Mesenchymal stem cell (in vitro differentiated cells and primary cell): ENCODE results near the gene ACTN4.
"Not testable (repeated sequence)": the region's sequence is repeated elsewhere in the genome, so short reads cannot be mapped to it uniquely, and the experiment has no call there.

Experiments used
- DNase-seq: peaks from one replicate; pipeline ENCODE4 v3.0.0-alpha.2; 2013
- H2AFZ ChIP-seq: one replicate; pipeline ENCODE4 v1.6.1; 2013; ENCODE audit warnings: low read depth, mild to moderate bottlenecking, control low read depth, inconsistent platforms, low read length, moderate library complexity
- H2AK5ac ChIP-seq: 2 replicates; pipeline ENCODE4 v1.6.1; 2013; ENCODE audit warnings: low read length, moderate library complexity, mild to moderate bottlenecking, inconsistent platforms; ENCODE audit not compliant: severe bottlenecking
- H2BK120ac ChIP-seq: one replicate; pipeline ENCODE4 v1.6.1; 2013; ENCODE audit warnings: low read depth, mild to moderate bottlenecking, inconsistent platforms, low read length, moderate library complexity
- H2BK12ac ChIP-seq, 2 experiments: one replicate each; pipeline ENCODE4 v1.6.1; 2013; ENCODE audit warnings: inconsistent platforms in 2 of 2, low read length in 2 of 2, mild to moderate bottlenecking in 2 of 2, moderate library complexity in 2 of 2, control low read depth in 1 of 2
- H2BK15ac ChIP-seq: one replicate; pipeline ENCODE4 v1.6.1; 2013; ENCODE audit warnings: mild to moderate bottlenecking, low read depth, inconsistent platforms; ENCODE audit not compliant: poor library complexity, severe bottlenecking
- H2BK5ac ChIP-seq: 2 replicates; pipeline ENCODE4 v1.6.1; 2013; ENCODE audit warnings: low read depth, mild to moderate bottlenecking, low read length, control low read depth, inconsistent platforms; ENCODE audit not compliant: poor library complexity, severe bottlenecking
- H3K14ac ChIP-seq, 2 experiments: one replicate each; pipeline ENCODE4 v1.6.1; 2013; ENCODE audit warnings: inconsistent platforms in 2 of 2, low read length in 2 of 2, control low read depth in 1 of 2, mild to moderate bottlenecking in 1 of 2, moderate library complexity in 1 of 2
- H3K18ac ChIP-seq, 2 experiments: one replicate each; pipeline ENCODE4 v1.6.1; 2013; ENCODE audit warnings: inconsistent platforms in 2 of 2, low read length in 2 of 2, control low read depth in 1 of 2, low read depth in 1 of 2, mild to moderate bottlenecking in 1 of 2
- H3K23ac ChIP-seq, 2 experiments: one replicate each; pipeline ENCODE4 v1.6.1; 2013; ENCODE audit warnings: inconsistent platforms in 2 of 2, low read length in 2 of 2, mild to moderate bottlenecking in 2 of 2, moderate library complexity in 2 of 2, control low read depth in 1 of 2
- H3K27ac ChIP-seq: 2 replicates; pipeline ENCODE4 v1.5.1; 2013; ENCODE audit warnings: mild to moderate bottlenecking, moderate library complexity, low read length, control low read depth, inconsistent platforms; ENCODE audit not compliant: poor library complexity, severe bottlenecking
- H3K27me3 ChIP-seq, 2 experiments: 2 replicates each; pipeline versions ENCODE4 v1.6.1 to v1.7.0; 2013; ENCODE audit warnings: low read length in 2 of 2, mild to moderate bottlenecking in 2 of 2, moderate library complexity in 2 of 2, control low read depth in 1 of 2, inconsistent platforms in 1 of 2; ENCODE audit not compliant: control insufficient read depth in 1 of 2, insufficient read depth in 1 of 2
- H3K36me3 ChIP-seq, 2 experiments: 2 replicates each; pipeline versions ENCODE4 v1.6.1 to v1.7.0; 2013; ENCODE audit warnings: low read length in 2 of 2, control low read depth in 1 of 2, inconsistent platforms in 1 of 2, low read depth in 1 of 2, mild to moderate bottlenecking in 1 of 2; ENCODE audit not compliant: insufficient read depth in 2 of 2, control insufficient read depth in 1 of 2
- H3K4ac ChIP-seq, 2 experiments: one replicate each; pipeline ENCODE4 v1.6.1; 2013; ENCODE audit warnings: inconsistent platforms in 2 of 2, low read length in 2 of 2, mild to moderate bottlenecking in 2 of 2, moderate library complexity in 2 of 2, control low read depth in 1 of 2, low read depth in 1 of 2
- H3K4me1 ChIP-seq: 2 replicates; pipeline ENCODE4 v1.6.1; 2013; ENCODE audit warnings: low read depth, low read length, control low read depth; ENCODE audit not compliant: control insufficient read depth, insufficient read depth
- H3K4me2 ChIP-seq: 2 replicates; pipeline ENCODE4 v1.6.1; 2013; ENCODE audit warnings: low read length, mild to moderate bottlenecking, inconsistent platforms; ENCODE audit not compliant: poor library complexity, severe bottlenecking
- H3K4me3 ChIP-seq, 2 experiments: 2 replicates each; pipeline versions ENCODE4 v1.5.1 to v1.7.0; 2013; ENCODE audit warnings: low read length in 2 of 2, mild to moderate bottlenecking in 2 of 2, control low read depth in 1 of 2, low read depth in 1 of 2; ENCODE audit not compliant: insufficient read depth in 1 of 2
- H3K79me1 ChIP-seq: replicated peaks from 2 replicates; pipeline ENCODE4 v1.6.1; 2013; ENCODE audit warnings: mild to moderate bottlenecking, control low read depth, low read length, inconsistent platforms; ENCODE audit not compliant: poor library complexity, severe bottlenecking
- H3K9ac ChIP-seq: 2 replicates; pipeline ENCODE4 v1.7.0; 2013; ENCODE audit warnings: mild to moderate bottlenecking, low read length, moderate library complexity
- H3K9me3 ChIP-seq: 2 replicates; pipeline ENCODE4 v1.7.0; 2013; ENCODE audit warnings: mild to moderate bottlenecking, low read length; ENCODE audit not compliant: control insufficient read depth
- H4K8ac ChIP-seq: one replicate; pipeline ENCODE4 v1.6.1; 2013; ENCODE audit warnings: inconsistent platforms, mild to moderate bottlenecking, low read length, moderate library complexity
- H4K91ac ChIP-seq: one replicate; pipeline ENCODE4 v1.6.1; 2013; ENCODE audit warnings: mild to moderate bottlenecking, low read length, inconsistent platforms
- WGBS: methylation state at CpG from one replicate; pipeline ENCODE4 v1.1.7; 2013; ENCODE audit warnings: mixed read lengths; 5-methylcytosine and 5-hydroxymethylcytosine counted together

ACTN4 gene

GRCh38 chr19:38631811-38632475, 15.5 kb upstream of the ACTN4 start:
- H3K4me1 ChIP-seq, H2BK5ac ChIP-seq, DNase-seq, H3K4me3 ChIP-seq, H3K14ac ChIP-seq, H2BK12ac ChIP-seq, H4K91ac ChIP-seq, H2AFZ ChIP-seq, H3K9ac ChIP-seq, H3K27me3 ChIP-seq, H4K8ac ChIP-seq, H3K23ac ChIP-seq, H2BK15ac ChIP-seq, H3K4me2 ChIP-seq, H2BK120ac ChIP-seq, H3K9me3 ChIP-seq, H3K18ac ChIP-seq, H3K4ac ChIP-seq: not testable (repeated sequence)
- H3K27ac ChIP-seq = peak overlapping the region; percentile 38
- 95% methylated on average over 4 of the region's 7 CpGs for WGBS
- H3K79me1 ChIP-seq = peaks cover 32% of the 10 kb centered on the region
- peak overlapping the region; percentile 49 for H2AK5ac ChIP-seq
- H3K36me3 ChIP-seq = peaks cover 65 to 69% of the 10 kb centered on the region in 2 experiments

- no peak overlapping the region for H2BK15ac ChIP-seq
- 98% methylated on average over 16 of the region's 16 CpGs for WGBS
- no peak overlapping the region for H3K4me3 ChIP-seq
These were observed 14.8 kb upstream of the ACTN4 start for GRCh38 chr19:38632476-38633213.

GRCh38 chr19:38634757-38635482, 12.5 kb upstream of the ACTN4 start:
- 72% methylated on average over 17 of the region's 17 CpGs for WGBS
- Histone ChIP-seq H2BK15ac (no peak overlapping the region), H2AK5ac (no peak overlapping the region), H3K27ac (no peak overlapping the region), H2BK120ac (no peak overlapping the region), H3K9me3 (no peaks in the 10 kb centered on the region), H3K4ac (no peak overlapping the region), H3K36me3 (peaks cover 45% of the 10 kb centered on the region in 2 experiments), H2AFZ (no peak overlapping the region), H3K9ac (no peak overlapping the region), H4K91ac (no peak overlapping the region), H3K4me3 (no peak overlapping the region), H3K14ac (no peak overlapping the region), H3K18ac (no peak overlapping the region), H3K79me1 (peaks cover 21% of the 10 kb centered on the region), H3K4me2 (no peak overlapping the region), H4K8ac (peak overlapping the region; percentile 21), H3K4me1 (peaks cover 16% of the 10 kb centered on the region), H2BK5ac (no peak overlapping the region), H3K23ac (peak overlapping the region in 1 of 2 experiments; percentile 63), H2BK12ac (peak overlapping the region in 1 of 2 experiments; percentile 29), H3K27me3 (no peaks in the 10 kb centered on the region)
- DNase-seq = peak; percentile 71

More at GRCh38 chr19:38632476-38633213, 14.8 kb upstream of the ACTN4 start:
- no peak overlapping the region for H3K14ac ChIP-seq
- no peak overlapping the region for H2AFZ ChIP-seq
- no peak overlapping the region for H3K4me2 ChIP-seq
- no peak overlapping the region for H2BK5ac ChIP-seq
- no peak overlapping the region for H2BK12ac ChIP-seq
- H3K18ac ChIP-seq = no peak overlapping the region
- H3K36me3 ChIP-seq = peaks cover 58 to 63% of the 10 kb centered on the region in 2 experiments
- peak overlapping the region; percentile 49 for H2AK5ac ChIP-seq
- H3K9me3 ChIP-seq = no peaks in the 10 kb centered on the region
- no peak overlapping the region for H3K23ac ChIP-seq
- H3K79me1 ChIP-seq = peaks cover 30% of the 10 kb centered on the region
- H2BK120ac ChIP-seq = no peak overlapping the region
- no peak overlapping the region for H3K9ac ChIP-seq
- no peak for DNase-seq
- no peak overlapping the region for H3K4ac ChIP-seq
- H4K8ac ChIP-seq = no peak overlapping the region
- no peaks in the 10 kb centered on the region for H3K27me3 ChIP-seq
- H4K91ac ChIP-seq = no peak overlapping the region
- no peak overlapping the region for H3K27ac ChIP-seq
- H3K4me1 ChIP-seq = peaks cover 11% of the 10 kb centered on the region
